HAP-1 (cell line): Measurements from ENCODE around the gene ALDH3B2.
"Not testable (repeated sequence)": the region's sequence is repeated elsewhere in the genome, so short reads cannot be mapped to it uniquely, and the experiment has no call there.

Experiments
- DNase-seq, 2 experiments: peaks; one replicate each; pipeline ENCODE4 v3.0.0-alpha.2; 2016 to 2020; ENCODE audit warnings: low spot score in 2 of 2
- H3K27me3 ChIP-seq: fragments of 250-450 bp; sonication (Bioruptor Pico); 2 replicates; pipeline ENCODE4 v1.5.1; 2020; ENCODE audit warnings: low read depth, mild to moderate bottlenecking, moderate library complexity
- H3K36me3 ChIP-seq: fragments of 250-450 bp; sonication (Bioruptor Pico); replicated peaks from 2 replicates; pipeline ENCODE4 v1.5.1; 2020; ENCODE audit warnings: mild to moderate bottlenecking
- H3K4me1 ChIP-seq: fragments of 250-450 bp; sonication (Bioruptor Pico); 2 replicates; pipeline ENCODE4 v1.5.1; 2020; ENCODE audit warnings: mild to moderate bottlenecking
- H3K4me3 ChIP-seq: fragments of 250-450 bp; sonication (Bioruptor Pico); 2 replicates; pipeline ENCODE4 v1.5.1; 2020; ENCODE audit warnings: mild to moderate bottlenecking, moderate library complexity
- H3K9me3 ChIP-seq: fragments of 250-450 bp; sonication (Bioruptor Pico); 2 replicates; pipeline ENCODE4 v1.5.1; 2020; ENCODE audit warnings: mild to moderate bottlenecking, moderate library complexity
- in situ Hi-C: fragments of 300-500 bp; cut with MboI; formaldehyde crosslinking; loops from 3 replicates; pipeline ENCODE4 v1.14.3; 2020; ENCODE audit warnings: low sequenced_read_pairs, inconsistent platforms, mixed read lengths

ALDH3B2 gene, protein sequence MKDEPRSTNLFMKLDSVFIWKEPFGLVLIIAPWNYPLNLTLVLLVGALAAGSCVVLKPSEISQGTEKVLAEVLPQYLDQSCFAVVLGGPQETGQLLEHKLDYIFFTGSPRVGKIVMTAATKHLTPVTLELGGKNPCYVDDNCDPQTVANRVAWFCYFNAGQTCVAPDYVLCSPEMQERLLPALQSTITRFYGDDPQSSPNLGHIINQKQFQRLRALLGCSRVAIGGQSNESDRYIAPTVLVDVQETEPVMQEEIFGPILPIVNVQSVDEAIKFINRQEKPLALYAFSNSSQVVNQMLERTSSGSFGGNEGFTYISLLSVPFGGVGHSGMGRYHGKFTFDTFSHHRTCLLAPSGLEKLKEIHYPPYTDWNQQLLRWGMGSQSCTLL

DNA sequence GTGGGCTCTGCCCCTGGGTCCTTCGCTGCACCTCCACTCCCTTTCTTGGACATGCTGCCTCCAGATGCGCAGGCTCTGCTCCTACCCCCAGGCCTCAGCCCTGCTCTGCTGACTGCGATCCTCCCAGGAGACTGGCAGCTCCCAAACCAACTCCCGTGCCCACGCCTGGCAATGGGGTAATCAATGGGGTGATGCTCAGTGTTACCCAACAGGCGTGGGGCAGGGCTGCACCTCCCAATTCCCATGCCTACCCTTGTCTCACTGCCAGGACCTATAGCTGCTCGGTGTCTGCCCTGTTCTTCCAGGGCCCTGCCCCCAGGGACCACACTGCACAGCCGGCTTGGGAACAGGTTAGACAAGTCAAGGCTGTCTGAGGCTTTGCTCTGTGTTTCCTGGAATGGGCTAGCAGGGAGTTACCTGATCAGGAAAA lies at the start of gene ALDH3B2:
TSS of gene ALDH3B2 (minus strand) at position 182 of the 430 bp plus-strand sequence. CDS start 7,688 bp downstream, outside the sequence.
- Histone ChIP-seq H3K4me1 (no peaks in the 10 kb centered on the region), H3K27me3 (peaks cover 32% of the 10 kb centered on the region)
- in situ Hi-C loops, result no loop called here

DNA sequence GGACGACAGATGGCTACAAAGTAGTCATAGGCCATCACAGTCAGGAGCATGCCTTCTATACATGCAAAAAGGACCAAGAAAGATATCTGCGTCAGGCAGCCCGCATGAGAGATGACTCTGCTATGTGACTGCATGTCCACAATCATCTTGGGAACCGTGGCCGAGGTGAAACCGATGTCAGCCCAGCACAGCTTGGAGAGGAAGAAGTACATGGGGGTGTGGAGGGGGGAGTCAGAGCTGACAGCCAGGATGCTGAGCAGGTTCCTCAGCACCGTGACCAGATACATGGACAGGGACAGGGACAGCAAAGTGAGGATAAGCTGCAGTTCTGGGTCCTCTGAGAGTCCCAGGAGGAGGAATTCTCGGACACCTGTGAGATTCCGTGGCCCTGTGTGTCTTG lies 48.6 kb upstream of the ALDH3B2 start:
- in situ Hi-C loops, H3K4me1 ChIP-seq, H3K36me3 ChIP-seq, DNase-seq, H3K4me3 ChIP-seq, H3K9me3 ChIP-seq, H3K27me3 ChIP-seq: not testable (repeated sequence)

More for the DNA sequence above, at the start of gene ALDH3B2:
- Histone ChIP-seq H3K36me3 (no peaks in the 10 kb centered on the region), H3K9me3 (peaks cover 9% of the 10 kb centered on the region), H3K4me3 (no peak within 1 kb of the TSS)
- DNase-seq, result no peak

DNA sequence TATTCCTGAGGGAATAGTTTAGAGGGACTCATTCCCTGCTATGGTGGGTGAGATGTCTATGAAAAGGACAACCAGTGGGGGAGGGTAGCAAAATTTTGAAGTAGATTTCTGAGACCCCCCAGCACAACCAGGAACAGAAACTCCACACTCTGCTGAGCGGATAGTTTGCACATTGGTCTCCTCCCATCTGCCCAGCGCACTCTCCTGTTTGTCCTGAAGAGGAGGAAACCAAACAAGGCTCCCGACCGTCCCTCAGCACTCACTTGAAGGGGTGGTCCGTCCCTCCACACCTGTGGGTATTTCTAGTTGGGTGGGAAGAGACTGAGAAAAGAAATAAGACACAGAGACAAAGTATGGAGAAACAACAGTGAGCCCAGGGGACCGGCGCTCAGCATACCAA lies 41.8 kb upstream of the ALDH3B2 start:
- not testable (repeated sequence) for DNase-seq

DNA sequence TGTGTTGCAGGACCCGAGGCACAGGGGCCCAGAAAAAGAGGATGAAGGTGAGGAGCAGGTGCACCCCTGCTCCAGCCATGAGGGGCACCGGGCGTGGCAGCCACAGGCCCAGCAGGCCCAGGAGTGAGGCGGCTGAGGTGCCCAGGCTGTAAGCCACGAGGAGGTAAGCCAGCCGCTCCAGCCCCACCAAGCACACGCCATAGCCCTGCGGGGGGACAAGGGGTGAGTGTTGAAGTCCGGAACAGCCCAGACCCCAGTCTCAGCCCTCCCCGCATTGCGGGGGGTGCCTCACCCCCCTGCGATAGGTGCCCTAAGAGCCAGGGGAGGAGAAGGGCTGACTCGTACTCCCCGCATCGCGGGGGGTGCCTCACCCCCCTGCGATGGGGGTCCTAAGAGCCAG lies 41.4 kb upstream of the ALDH3B2 start:
- H3K36me3 ChIP-seq, H3K4me1 ChIP-seq, in situ Hi-C loops, DNase-seq, H3K4me3 ChIP-seq, H3K9me3 ChIP-seq, H3K27me3 ChIP-seq: not testable (repeated sequence)

More for the DNA sequence above, 41.8 kb upstream of the ALDH3B2 start:
- H3K4me1 ChIP-seq, in situ Hi-C loops, H3K4me3 ChIP-seq, H3K9me3 ChIP-seq, H3K36me3 ChIP-seq, H3K27me3 ChIP-seq: not testable (repeated sequence)

DNA sequence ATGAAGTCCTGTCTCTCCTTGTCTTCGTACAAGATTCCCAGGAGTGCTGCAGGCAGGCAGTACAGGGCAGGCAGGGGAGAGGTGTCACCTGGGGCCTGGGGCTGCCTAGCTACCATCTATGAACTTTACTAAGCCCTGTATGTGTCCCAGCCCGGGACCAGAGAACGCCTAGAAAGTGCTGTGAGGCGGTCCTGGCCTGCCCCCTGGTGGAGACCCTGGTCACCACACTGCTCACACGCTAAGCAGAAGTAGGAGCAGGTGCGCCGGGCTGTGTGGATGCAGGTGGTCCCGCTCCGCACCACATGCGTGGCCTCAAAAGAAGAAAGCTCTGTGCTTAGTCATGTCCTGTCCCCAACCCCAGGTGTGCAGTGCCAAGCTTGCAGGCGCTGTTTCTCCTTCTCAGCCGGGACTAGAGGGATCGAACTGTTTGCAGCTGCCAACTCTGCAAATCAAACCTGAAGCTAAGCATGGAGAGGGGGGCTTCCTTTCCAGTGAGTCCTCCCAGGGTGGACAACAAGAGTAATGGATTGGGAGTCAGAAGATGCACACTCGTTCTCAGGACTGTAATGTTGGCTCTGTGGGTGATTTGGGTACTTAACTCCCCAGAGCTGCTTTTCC lies 39.6 kb upstream of the ALDH3B2 start:
- H3K9me3 ChIP-seq, H3K36me3 ChIP-seq, H3K4me1 ChIP-seq, in situ Hi-C loops, H3K27me3 ChIP-seq, H3K4me3 ChIP-seq: not testable (repeated sequence)
- DNase-seq, result peak in 1 of 2 experiments; percentile 75

DNA sequence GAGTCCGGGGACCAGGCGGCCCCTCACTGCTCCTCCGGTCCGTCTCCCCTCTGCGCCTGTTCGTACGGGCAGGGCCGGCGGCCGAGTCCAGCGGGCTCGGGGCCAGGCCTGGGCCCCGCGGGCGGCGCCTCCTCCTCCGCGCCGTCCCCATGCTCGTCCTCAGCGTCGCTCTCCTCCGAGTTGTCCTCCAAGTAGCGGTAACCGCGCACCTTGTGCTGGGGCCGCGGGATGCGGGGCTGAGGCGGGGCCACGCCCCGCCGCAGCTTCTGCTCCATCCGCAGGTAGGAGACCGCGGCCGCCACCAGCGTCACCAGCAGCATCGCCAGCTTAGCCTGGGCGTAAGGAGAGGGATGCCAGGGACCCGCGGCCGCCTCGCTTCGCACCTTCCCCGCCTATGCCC lies 37.3 kb upstream of the ALDH3B2 start:
- H3K4me3 ChIP-seq, H3K4me1 ChIP-seq, DNase-seq, H3K27me3 ChIP-seq, H3K9me3 ChIP-seq, H3K36me3 ChIP-seq, in situ Hi-C loops: not testable (repeated sequence)

DNA sequence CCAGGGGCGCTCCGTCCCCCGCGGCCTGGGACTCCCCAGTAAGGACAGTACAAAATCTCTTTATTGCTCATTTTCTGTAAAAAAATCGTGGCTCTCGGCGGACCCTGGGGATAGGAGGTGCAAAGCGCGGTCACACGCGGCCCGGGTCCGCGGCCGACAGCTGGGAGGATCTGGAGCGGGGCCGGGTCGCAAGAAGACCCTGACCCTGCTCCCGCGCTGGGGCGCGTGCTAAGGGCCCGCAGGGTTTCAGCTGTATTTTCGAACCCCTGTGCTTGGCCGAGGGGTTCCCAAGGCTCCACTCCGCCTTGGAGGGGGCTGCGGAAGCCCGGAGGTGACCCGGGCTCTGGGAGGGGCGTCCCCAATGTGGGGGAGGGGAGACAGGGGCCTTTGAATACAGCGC lies 36.8 kb upstream of the ALDH3B2 start:
- H3K4me1 ChIP-seq, result not testable (repeated sequence)

DNA sequence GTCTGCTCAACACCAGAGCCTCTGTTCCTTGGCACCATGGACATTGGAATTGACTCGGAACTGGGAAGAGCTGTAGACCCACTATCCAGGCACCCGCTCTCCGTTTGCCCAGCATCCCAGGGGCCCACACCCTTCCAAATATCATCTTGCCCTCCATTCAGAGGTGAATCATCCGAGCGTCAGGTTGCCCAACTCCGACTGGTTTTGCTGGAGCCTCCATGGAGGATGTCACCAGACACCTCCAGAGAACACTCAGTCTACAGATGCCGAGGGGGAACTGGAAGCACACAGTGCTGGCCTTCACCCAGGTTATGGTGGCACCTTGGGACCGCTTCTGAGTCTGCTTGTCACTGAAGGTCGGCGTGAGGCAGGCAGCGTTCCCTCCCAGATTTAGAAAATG lies 35.4 kb upstream of the ALDH3B2 start:
- H3K4me1 ChIP-seq, H3K4me3 ChIP-seq, H3K36me3 ChIP-seq, H3K9me3 ChIP-seq, DNase-seq, H3K27me3 ChIP-seq, in situ Hi-C loops: not testable (repeated sequence)

More for the DNA sequence above, 36.8 kb upstream of the ALDH3B2 start:
- H3K27me3 ChIP-seq, DNase-seq, H3K4me3 ChIP-seq, in situ Hi-C loops, H3K36me3 ChIP-seq, H3K9me3 ChIP-seq: not testable (repeated sequence)

DNA sequence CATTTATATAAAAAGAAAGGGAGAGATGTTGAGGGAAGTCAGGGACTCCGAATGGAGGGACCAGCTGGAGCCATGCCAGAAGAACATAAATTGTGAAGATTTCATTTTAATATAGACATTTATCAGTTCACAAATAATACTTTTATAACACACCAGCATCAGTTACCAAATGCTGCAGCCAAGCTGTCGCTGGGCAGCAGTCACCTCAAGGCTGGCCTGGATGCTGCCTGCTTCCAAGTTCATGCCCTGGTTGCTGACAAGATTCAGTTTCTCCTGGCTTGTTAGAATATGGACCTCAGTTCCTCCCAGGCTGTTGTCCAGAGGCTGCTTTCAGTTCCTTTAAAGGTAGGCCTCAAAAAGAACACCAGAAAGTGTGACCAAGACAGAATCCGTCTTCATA lies 30.8 kb upstream of the ALDH3B2 start:
- Histone ChIP-seq H3K4me1 (peaks cover 5% of the 10 kb centered on the region; the same call in 1 of the 2 replicates), H3K36me3 (no peaks in the 10 kb centered on the region), H3K4me3 (no peak overlapping the region), H3K9me3 (no peaks in the 10 kb centered on the region), H3K27me3 (no peaks in the 10 kb centered on the region)
- DNase-seq, result no peak
- in situ Hi-C loops, result no loop called here

DNA sequence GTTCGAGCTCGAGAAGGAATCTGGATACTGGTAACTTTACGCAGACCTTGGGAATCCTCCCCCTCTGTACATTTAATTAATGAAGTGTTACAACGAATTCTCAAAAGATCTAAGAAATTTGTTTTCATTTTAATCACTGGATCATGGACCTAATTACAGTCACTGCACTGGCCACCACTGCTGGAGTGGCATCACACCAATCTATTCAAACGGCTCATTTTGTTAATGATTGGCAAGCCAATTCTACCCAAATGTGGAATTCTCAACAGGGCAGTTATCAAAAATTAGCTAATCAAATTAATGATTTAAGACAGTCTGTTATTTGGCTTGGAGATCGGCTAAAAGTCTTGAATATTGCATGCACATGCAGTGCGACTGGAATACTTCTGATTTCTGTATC lies 30.1 kb upstream of the ALDH3B2 start:
- Histone ChIP-seq H3K4me3 (no peak overlapping the region), H3K9me3 (no peaks in the 10 kb centered on the region), H3K36me3 (no peaks in the 10 kb centered on the region), H3K27me3 (no peaks in the 10 kb centered on the region), H3K4me1 (peaks cover 5% of the 10 kb centered on the region; the same call in 1 of the 2 replicates)
- no peak for DNase-seq
- in situ Hi-C loops, result no loop called here

DNA sequence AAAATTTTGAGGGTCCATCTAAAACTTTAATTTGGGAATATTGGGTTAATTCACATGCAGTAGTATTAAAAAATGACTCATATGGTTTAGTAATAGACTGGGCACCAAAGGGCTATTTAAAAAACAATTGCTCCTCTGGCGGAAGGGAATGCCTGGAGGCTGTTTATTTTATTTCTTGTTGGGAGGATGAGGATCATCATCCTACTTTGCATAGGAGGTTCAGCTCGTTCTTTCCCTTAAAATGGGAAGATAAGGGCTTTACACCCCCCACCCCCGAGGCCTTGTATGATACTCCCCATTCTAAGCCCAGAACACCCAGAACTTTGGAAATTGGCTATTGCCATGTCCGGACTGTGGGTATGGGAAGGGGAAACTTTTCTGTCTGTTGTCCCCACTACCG lies 29.3 kb upstream of the ALDH3B2 start:
- peak; percentile 15 to 17 for DNase-seq
- H3K27me3 ChIP-seq, H3K36me3 ChIP-seq, H3K4me3 ChIP-seq, H3K9me3 ChIP-seq, H3K4me1 ChIP-seq, in situ Hi-C loops: not testable (repeated sequence)

DNA sequence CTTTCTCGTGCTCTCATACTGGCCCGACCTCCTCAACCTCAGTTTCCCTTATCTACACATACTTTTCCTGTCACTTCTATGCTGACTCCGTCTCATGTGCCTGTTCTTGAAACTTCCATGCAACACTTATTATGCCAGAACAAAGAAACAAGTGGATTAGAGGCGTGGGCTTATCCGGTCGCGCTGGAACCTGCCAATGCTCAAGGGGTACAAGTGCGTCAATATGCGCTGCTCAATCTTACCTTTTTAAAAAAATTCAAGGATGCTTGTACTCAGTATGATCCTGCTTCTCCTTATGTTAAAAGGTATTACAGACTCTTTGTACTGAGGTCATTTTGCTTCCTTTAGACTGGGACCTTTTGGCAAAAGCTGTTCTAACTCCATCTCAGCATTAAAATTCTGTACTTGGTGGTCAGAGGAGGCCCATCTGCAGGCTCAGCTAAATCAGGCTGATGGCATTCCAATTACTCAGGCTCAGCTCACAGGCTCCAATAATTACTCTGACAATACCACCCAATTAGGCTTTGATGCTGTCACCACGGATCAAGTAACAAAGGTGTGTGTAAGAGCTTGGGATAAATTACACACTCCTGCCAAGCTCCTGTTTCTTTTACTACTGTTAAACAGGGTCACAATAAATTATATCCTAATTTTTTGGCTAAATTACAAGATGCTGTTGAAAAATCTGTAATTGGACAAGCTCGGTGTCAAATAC lies 26.3 kb upstream of the ALDH3B2 start:
- Histone ChIP-seq H3K4me3 (no peak overlapping the region), H3K4me1 (peaks cover 5% of the 10 kb centered on the region; the same call in 1 of the 2 replicates), H3K36me3 (no peaks in the 10 kb centered on the region), H3K27me3 (no peaks in the 10 kb centered on the region), H3K9me3 (no peaks in the 10 kb centered on the region; the same call in 1 of the 2 replicates)
- in situ Hi-C loops, result no loop called here
- no peak for DNase-seq

DNA sequence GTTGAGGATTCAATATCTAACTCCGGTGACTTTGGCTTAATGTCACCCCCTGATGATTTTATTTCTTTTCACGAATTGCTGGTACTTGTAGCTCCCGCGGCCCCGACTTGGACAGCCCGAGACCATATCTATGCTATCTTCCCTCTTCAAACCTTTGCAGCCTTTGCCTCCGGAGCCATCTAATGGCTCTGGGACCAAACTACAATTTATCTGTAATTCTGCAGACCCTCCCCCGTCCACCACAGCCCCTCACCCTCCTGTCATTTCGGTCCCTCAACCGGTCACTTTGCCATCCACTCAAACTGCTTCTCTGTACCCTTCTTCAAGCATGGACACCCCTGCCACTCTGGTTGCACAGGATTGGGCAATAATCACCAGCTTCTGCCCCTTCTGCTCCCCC lies 25.7 kb upstream of the ALDH3B2 start:
- no peaks in the 10 kb centered on the region for H3K27me3 ChIP-seq
- in situ Hi-C loops, result no loop called here
- no peaks in the 10 kb centered on the region for H3K36me3 ChIP-seq
- no peak for DNase-seq
- H3K9me3 ChIP-seq, result no peaks in the 10 kb centered on the region; the same call in 1 of the 2 replicates
- no peak overlapping the region for H3K4me3 ChIP-seq
- peaks cover 5% of the 10 kb centered on the region; the same call in 1 of the 2 replicates for H3K4me1 ChIP-seq

DNA sequence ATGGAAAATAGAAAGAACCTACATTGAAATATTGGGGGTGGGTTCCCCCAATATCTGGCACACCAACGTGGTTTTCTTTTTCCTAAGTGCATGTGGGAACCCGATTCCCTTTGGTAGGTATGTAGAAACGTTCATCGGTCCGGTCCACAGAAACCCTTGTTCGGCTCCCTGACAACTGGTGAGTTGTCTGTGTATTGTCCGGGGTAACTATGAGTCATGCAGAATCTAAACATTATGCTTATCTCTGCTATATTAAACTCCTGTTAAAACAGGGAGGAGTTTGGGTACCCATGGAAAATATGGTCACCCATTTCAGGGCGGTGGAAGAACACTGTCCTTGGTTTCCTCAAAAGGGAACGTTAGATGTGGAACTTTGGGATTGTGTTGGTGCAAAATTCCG lies 25.1 kb upstream of the ALDH3B2 start:
- in situ Hi-C loops, result no loop called here
- peaks cover 5% of the 10 kb centered on the region; the same call in 1 of the 2 replicates for H3K4me1 ChIP-seq
- H3K36me3 ChIP-seq, result no peaks in the 10 kb centered on the region
- DNase-seq, result no peak
- H3K27me3 ChIP-seq, result no peaks in the 10 kb centered on the region
- H3K4me3 ChIP-seq, result no peak overlapping the region
- H3K9me3 ChIP-seq, result no peaks in the 10 kb centered on the region; the same call in 1 of the 2 replicates
